ENCODE data around the gene UROC1.

The UROC1 gene

GRCh38 chr3:126530171-126531050 is 12.8 kb upstream of the UROC1 start:
- no peak for DNase-seq

GRCh38 chr3:126529585-126530170 is 12.1 kb upstream of the UROC1 start:
- DNase-seq: no peak

GRCh38 chr3:126528800-126529541 is 11.4 kb upstream of the UROC1 start:
- no peak for DNase-seq

- no peak for DNase-seq
Observed at GRCh38 chr3:126528419-126528799, 10.8 kb upstream of the UROC1 start.

GRCh38 chr3:126527455-126528211 is 10.1 kb upstream of the UROC1 start:
- DNase-seq: no peak

- no peak for DNase-seq
Observed at GRCh38 chr3:126527006-126527405, 9.4 kb upstream of the UROC1 start.

GRCh38 chr3:126526668-126527005 is 9.1 kb upstream of the UROC1 start:
- DNase-seq: no peak

- DNase-seq: no peak
Observed at GRCh38 chr3:126525853-126526667, 8.5 kb upstream of the UROC1 start.

- DNase-seq: no peak
Observed at GRCh38 chr3:126525091-126525852, 7.7 kb upstream of the UROC1 start.

GRCh38 chr3:126524429-126524988 is 6.9 kb upstream of the UROC1 start:
- no peak for DNase-seq

- DNase-seq: peak; percentile 6
Observed at GRCh38 chr3:126523745-126524428, 6.3 kb upstream of the UROC1 start, which contains the start of gene CHST13. CHST13 (plus strand) TSS chr3:126524155; CDS start chr3:126524333, 178 bp downstream.

- DNase-seq: no peak
Observed at GRCh38 chr3:126522363-126522788, 4.8 kb upstream of the UROC1 start.

- no peak for DNase-seq
Observed at GRCh38 chr3:126521122-126521891, 3.7 kb upstream of the UROC1 start.

GRCh38 chr3:126519506-126520455 is 2.2 kb upstream of the UROC1 start:
- DNase-seq: no peak

GRCh38 chr3:126518779-126519177 is 1.2 kb upstream of the UROC1 start:
- no peak for DNase-seq

GRCh38 chr3:126517986-126518778 is 609 bp upstream of the UROC1 start:
- no peak for DNase-seq

GRCh38 chr3:126516936-126517290 is 660 bp downstream of the UROC1 start:
- DNase-seq: no peak
